Esophagus mucosa (tissue), 1 donor: ENCODE results near the gene PRKAG2. TPM values are rescaled to one million over a fixed set of nuclear protein-coding genes. Genes with fewer than 3 reads are reported as not detected.

Experiments used
- ATAC-seq: fragments of 200-7000 bp; cut with Tn5 transposase; one replicate; pipeline ENCODE4 v1.9.1; 2020
- total RNA-seq: library from RNA; stranded (reverse); gene quantifications from one replicate; pipeline ENCODE4 v1.2.4, GENCODE V29; 2023
- donor health status: DM: yes; HTN: yes; CAD: no.

PRKAG2 gene
- total RNA-seq, 1 donor from 2014 or later: 9.5 TPM

DNA sequence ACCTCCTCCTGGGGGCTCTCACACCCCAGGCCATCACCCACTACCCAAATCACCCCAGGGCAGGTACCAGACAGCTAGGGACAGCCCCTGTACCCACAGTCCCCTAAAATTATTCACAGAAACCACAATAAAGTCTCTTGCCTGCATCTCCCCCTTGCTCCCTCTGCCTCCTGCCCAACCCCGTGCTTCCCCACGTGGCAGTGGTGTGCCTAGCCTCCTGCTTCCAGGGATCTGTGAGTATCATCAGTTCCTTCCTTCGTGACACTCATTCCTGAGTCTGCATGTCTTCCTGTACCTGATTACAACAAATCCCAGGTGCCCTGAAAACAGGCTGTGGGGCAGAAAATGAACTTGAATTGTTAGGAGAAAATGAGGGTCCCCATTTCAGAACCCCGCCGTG is 61.5 kb downstream of the PRKAG2 start:
- no peak for ATAC-seq

DNA sequence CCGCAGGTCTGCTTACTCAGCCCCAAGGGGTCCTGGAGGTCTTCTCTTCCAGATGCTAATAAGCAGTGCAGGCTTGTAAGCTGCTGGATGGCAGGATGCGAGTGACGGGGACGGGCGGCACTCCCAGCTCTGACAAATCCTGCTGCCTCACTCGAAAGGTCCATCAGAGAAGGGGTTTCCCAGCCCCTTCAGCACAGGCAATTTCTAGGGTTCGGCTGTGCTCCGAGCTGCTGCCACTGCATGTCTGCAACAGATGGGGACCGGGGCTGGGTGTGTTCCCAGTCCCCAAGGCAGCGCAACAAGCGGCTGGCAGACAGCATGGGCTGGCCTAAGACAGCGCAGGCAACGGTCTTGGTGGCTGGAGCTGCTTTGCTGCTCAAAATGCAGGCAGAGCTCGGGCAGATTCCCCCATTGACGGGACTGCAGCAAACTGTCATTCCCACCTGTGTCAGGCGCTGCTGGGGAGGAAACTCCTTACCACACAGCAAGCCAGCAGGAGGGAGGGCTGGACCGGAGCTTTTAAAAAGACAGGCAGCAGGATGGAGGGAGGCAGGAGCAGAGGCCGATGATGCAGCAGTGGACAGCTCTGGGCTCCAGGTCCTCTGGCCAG is 62.4 kb downstream of the PRKAG2 start:
- no peak for ATAC-seq

DNA sequence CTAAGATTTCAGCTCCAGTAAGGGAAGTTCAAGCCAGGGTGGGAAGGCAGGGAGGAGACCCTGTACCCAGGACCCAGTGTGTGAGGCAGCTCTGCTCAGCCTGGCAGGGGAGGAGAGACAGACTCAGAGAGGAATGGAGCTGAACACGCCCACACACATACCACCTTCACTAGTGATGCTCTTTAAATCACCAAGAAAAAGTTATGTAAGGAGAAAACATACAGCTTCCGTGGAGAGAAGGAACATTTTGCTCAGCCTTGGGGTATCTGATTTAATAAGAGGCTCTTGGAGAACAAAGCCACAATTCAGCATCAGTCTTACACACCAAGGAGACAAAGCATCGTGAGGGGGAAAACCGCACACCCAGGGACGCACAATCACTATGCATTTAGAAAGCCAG is 62.9 kb downstream of the PRKAG2 start:
- ATAC-seq: no peak

DNA sequence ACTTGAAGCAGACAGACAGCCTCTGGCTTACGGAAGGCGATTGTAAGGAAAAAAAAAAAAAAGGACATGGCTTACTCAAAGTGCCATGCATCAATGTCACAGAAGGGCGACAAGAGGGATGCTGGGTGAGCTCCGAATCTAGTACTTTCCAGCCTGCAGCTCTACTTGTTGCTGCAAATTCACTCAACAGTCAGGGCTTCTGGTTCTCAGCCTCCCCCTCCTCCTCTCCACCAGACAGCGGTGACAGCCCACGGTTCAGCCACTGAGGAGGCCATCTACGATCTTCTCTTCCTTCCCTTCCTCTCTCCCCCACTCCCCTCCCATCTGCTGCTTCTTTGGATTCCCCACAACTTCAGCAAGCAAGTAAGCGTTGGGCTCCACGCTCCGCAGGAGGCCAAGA is 63.5 kb downstream of the PRKAG2 start:
- ATAC-seq: no peak

- no peak for ATAC-seq
Measured at GRCh38 chr7:151812967-151813366, 63.9 kb downstream of the PRKAG2 start.

- ATAC-seq: no peak
Measured at GRCh38 chr7:151810441-151811232, 66.3 kb downstream of the PRKAG2 start.

DNA sequence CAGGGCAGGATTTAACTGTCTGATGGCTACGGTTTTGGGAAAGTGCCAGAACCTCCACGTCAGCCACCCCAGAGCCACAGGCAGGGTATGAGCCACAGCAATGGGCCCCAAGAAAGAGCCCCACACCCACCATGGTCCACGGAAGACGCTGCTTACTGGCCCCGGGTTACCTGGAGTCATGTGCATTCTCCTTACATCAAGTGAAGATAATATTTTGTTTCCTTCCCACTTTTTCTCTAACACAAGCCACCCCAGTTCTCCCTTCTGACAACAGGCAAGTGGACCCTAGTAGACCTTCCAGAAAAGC is 67.1 kb downstream of the PRKAG2 start:
- no peak for ATAC-seq

DNA sequence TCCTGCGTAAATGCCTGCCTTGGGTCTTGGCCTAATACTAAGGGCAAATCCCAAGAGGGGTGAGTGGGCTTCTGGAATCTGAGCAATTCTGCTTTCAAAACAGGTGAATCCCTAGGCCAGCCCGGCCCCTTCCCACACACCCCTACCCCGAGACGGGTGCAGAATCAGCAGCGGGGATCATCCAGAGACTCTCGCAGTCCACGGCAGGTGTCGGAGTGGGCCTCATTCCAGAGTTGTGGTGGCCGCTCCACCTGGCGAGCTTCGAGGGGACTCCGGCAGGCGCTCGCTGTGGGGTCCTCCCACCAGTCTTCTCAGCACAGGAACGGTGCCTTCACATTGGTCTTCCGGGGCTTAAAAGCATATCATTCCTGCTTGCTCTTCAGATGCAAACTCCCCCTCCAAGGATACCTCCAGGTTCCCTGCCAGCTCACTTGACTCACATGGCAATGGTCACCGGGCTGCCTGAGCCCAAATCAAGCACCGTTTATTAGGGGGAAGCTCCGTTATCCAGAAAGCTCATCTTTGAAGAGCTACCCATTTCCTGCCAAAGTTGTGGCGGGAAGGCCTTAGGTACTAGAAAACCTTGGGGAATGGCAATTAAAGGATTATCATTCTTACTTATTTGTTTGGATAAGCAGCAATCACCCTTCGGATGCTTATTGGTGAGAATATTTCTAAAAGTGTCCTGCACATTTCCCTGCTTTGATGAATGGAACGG is 67.6 kb downstream of the PRKAG2 start:
- no peak for ATAC-seq

GRCh38 chr7:151808400-151809145 is 68.3 kb downstream of the PRKAG2 start:
- peak; percentile 83 for ATAC-seq

- no peak for ATAC-seq
Measured at GRCh38 chr7:151807846-151808245, 69.1 kb downstream of the PRKAG2 start.

DNA sequence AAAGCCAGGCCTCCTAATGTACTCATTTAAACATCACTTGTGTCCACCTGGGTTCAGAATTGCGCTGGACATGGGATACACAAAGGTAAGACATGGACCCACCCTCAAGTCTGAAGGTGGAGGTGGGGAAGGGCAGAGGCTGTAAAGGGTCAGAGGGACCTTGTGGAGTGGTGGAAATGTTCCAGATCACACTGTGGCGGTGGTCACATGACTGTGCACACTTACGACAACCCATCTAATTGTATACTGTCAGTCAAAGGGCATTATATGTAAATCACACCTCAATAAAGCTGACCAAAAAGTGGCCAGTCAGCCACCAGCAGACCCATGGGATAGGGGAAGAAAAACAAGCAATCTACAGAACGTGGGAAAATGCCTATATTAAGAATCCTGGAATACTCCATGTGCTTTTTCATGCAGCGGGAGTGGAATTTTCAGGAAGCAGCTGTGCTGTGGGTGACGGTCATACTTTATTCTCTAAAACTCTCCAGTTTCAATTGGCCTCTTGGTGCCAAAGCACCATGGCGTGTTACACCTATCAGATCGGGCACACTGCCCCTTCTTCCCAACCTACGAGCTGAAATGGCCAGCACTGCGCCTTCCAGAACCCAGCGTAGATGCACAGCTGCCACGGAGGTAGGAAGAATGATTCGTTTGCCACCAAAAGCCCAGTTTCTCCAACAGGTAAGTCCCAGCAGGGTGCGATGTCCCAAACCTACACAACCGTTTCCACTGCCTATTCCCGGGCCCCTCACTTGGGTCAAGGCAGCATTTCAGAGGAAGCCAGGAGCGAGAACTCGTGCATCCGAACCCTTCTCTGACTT is 69.8 kb downstream of the PRKAG2 start:
- ATAC-seq: no peak

GRCh38 chr7:151806204-151806603 is 70.7 kb downstream of the PRKAG2 start:
- peak; percentile 84 for ATAC-seq

- ATAC-seq: no peak
Measured at GRCh38 chr7:151805191-151805590, 71.7 kb downstream of the PRKAG2 start.

DNA sequence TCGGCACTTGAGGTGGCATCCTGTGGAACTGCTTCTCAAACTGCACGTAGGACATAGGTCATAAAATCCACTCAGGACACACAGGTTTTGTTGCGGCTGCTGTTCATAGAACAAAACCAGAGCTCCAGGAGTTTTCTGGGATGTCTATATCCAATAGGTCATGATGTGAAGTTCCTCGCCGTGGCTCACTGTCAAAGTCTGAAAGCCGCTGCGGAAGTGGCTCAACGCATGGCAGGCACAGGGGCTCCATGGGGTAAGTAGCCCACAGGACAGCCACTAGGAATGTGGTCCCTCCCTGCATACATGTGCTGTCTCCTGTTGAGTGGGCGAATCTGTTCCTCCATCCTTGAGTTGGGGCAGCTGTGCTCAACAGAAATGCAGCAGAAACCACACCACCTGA is 72.2 kb downstream of the PRKAG2 start:
- ATAC-seq: no peak

DNA sequence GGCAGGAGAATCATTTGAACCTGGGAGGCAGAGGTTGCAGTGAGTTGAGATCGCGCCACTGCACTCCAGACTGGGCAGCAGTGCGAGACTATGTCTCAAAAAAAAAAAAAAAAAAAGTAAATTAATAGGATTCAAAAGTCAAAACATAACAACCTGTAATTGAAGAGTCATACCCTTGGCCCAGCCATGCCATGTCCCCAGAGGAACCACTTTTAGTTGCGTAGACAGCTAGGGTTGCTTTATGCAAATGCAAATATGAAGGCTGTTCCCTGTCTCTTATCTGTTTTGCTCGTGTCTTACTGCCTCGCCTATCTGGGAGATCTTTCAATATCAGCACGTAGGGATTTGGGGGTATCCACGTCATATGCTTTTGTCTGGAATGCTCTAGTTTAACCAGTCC is 73.1 kb downstream of the PRKAG2 start:
- ATAC-seq: no peak

DNA sequence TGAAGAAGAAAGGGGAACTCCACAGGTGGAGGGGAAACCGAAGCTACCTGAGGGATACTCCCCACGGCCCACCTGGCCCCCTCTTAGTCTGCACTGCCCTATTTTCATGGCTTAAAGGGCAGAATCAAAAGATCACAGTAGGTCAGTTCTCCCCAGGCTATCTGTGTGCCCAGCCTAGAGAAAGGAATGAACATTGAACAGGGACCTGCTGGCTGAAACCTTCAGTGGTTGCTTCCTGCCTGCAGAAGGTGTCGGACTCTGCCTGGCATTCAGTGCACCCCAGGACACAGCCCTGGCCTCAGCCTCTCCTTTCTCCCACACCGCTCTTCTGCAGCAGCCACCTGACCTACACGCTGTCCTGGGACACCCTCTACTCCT is 74.5 kb downstream of the PRKAG2 start:
- ATAC-seq: no peak

GRCh38 chr7:151801782-151802468 is 75.0 kb downstream of the PRKAG2 start:
- ATAC-seq: no peak

- ATAC-seq: no peak
Measured at GRCh38 chr7:151801291-151801690, 75.6 kb downstream of the PRKAG2 start.

- ATAC-seq: no peak
Measured at GRCh38 chr7:151800861-151801260, 76.1 kb downstream of the PRKAG2 start.

GRCh38 chr7:151800391-151800790 is 76.5 kb downstream of the PRKAG2 start:
- no peak for ATAC-seq

GRCh38 chr7:151799506-151799905 is 77.4 kb downstream of the PRKAG2 start:
- ATAC-seq: no peak
